Measurements from ENCODE around the gene FXYD3.

The FXYD3 gene

GRCh38 chr19:35088131-35088913, 27.3 kb upstream of the FXYD3 start:
- Histone ChIP-seq H3K36me3 (ENCODE audit: control insufficient read depth in 1 of 2, insufficient read depth in 2 of 2, low read length in 2 of 2) (no peaks in the 10 kb centered on the region), H3K4me1 (ENCODE audit: control insufficient read depth in 1 of 2, insufficient read depth in 2 of 2, low read length in 2 of 2) (peaks cover 6 to 7% of the 10 kb centered on the region in 2 donors), H3K27ac (ENCODE audit: low read length) (no peak overlapping the region), H3K4me3 (ENCODE audit: low read depth in 1 of 2, low read length in 2 of 2) (no peak overlapping the region), H3K9me3 (ENCODE audit: control insufficient read depth in 1 of 2, low read length in 2 of 2) (no peaks in the 10 kb centered on the region), H3K27me3 (ENCODE audit: low read depth, low read length) (peaks cover 8% of the 10 kb centered on the region)

- no peaks in the 10 kb centered on the region for H3K9me3 ChIP-seq (ENCODE audit: control insufficient read depth in 1 of 2, low read length in 2 of 2)
- no peaks in the 10 kb centered on the region for H3K36me3 ChIP-seq (ENCODE audit: control insufficient read depth in 1 of 2, insufficient read depth in 2 of 2, low read length in 2 of 2)
- no peak overlapping the region for H3K27ac ChIP-seq (ENCODE audit: low read length)
- peaks cover 8% of the 10 kb centered on the region for H3K27me3 ChIP-seq (ENCODE audit: low read depth, low read length)
- peaks cover 6 to 7% of the 10 kb centered on the region in 2 donors for H3K4me1 ChIP-seq (ENCODE audit: control insufficient read depth in 1 of 2, insufficient read depth in 2 of 2, low read length in 2 of 2)
- no peak overlapping the region for H3K4me3 ChIP-seq (ENCODE audit: low read depth in 1 of 2, low read length in 2 of 2)
Measured at GRCh38 chr19:35089554-35089953, 26.1 kb upstream of the FXYD3 start.

GRCh38 chr19:35090160-35090505, 25.5 kb upstream of the FXYD3 start:
- no peak overlapping the region for H3K4me3 ChIP-seq (ENCODE audit: low read depth in 1 of 2, low read length in 2 of 2)
- H3K27me3 ChIP-seq (ENCODE audit: low read depth, low read length) = peaks cover 8% of the 10 kb centered on the region
- no peaks in the 10 kb centered on the region for H3K36me3 ChIP-seq (ENCODE audit: control insufficient read depth in 1 of 2, insufficient read depth in 2 of 2, low read length in 2 of 2)
- H3K27ac ChIP-seq (ENCODE audit: low read length) = no peak overlapping the region
- peaks cover 6 to 7% of the 10 kb centered on the region in 2 donors for H3K4me1 ChIP-seq (ENCODE audit: control insufficient read depth in 1 of 2, insufficient read depth in 2 of 2, low read length in 2 of 2)
- H3K9me3 ChIP-seq (ENCODE audit: control insufficient read depth in 1 of 2, low read length in 2 of 2) = no peaks in the 10 kb centered on the region

GRCh38 chr19:35090506-35091214, 25.0 kb upstream of the FXYD3 start:
- peaks cover 8% of the 10 kb centered on the region for H3K27me3 ChIP-seq (ENCODE audit: low read depth, low read length)
- no peak overlapping the region for H3K27ac ChIP-seq (ENCODE audit: low read length)
- H3K4me3 ChIP-seq (ENCODE audit: low read depth in 1 of 2, low read length in 2 of 2) = no peak overlapping the region
- H3K9me3 ChIP-seq (ENCODE audit: control insufficient read depth in 1 of 2, low read length in 2 of 2) = no peaks in the 10 kb centered on the region
- H3K4me1 ChIP-seq (ENCODE audit: control insufficient read depth in 1 of 2, insufficient read depth in 2 of 2, low read length in 2 of 2) = peaks cover 6 to 7% of the 10 kb centered on the region in 2 donors
- no peaks in the 10 kb centered on the region for H3K36me3 ChIP-seq (ENCODE audit: control insufficient read depth in 1 of 2, insufficient read depth in 2 of 2, low read length in 2 of 2)

GRCh38 chr19:35093430-35093829, 22.2 kb upstream of the FXYD3 start:
- Histone ChIP-seq H3K27ac (ENCODE audit: low read length) (no peak overlapping the region), H3K27me3 (ENCODE audit: low read depth, low read length) (peaks cover 8% of the 10 kb centered on the region), H3K4me3 (ENCODE audit: low read depth in 1 of 2, low read length in 2 of 2) (no peak overlapping the region), H3K4me1 (ENCODE audit: control insufficient read depth in 1 of 2, insufficient read depth in 2 of 2, low read length in 2 of 2) (peaks cover 6 to 7% of the 10 kb centered on the region in 2 donors), H3K9me3 (ENCODE audit: control insufficient read depth in 1 of 2, low read length in 2 of 2) (no peaks in the 10 kb centered on the region), H3K36me3 (ENCODE audit: control insufficient read depth in 1 of 2, insufficient read depth in 2 of 2, low read length in 2 of 2) (no peaks in the 10 kb centered on the region)

- Histone ChIP-seq H3K27ac (ENCODE audit: low read length) (no peak overlapping the region), H3K27me3 (ENCODE audit: low read depth, low read length) (peaks cover 8% of the 10 kb centered on the region), H3K4me1 (ENCODE audit: control insufficient read depth in 1 of 2, insufficient read depth in 2 of 2, low read length in 2 of 2) (peaks cover 6 to 7% of the 10 kb centered on the region in 2 donors), H3K4me3 (ENCODE audit: low read depth in 1 of 2, low read length in 2 of 2) (no peak overlapping the region), H3K36me3 (ENCODE audit: control insufficient read depth in 1 of 2, insufficient read depth in 2 of 2, low read length in 2 of 2) (no peaks in the 10 kb centered on the region), H3K9me3 (ENCODE audit: control insufficient read depth in 1 of 2, low read length in 2 of 2) (no peaks in the 10 kb centered on the region)
Measured at GRCh38 chr19:35093941-35094647, 21.5 kb upstream of the FXYD3 start.

GRCh38 chr19:35094656-35095055, 21.0 kb upstream of the FXYD3 start:
- Histone ChIP-seq H3K36me3 (ENCODE audit: control insufficient read depth in 1 of 2, insufficient read depth in 2 of 2, low read length in 2 of 2) (no peaks in the 10 kb centered on the region), H3K27me3 (ENCODE audit: low read depth, low read length) (peaks cover 8% of the 10 kb centered on the region), H3K9me3 (ENCODE audit: control insufficient read depth in 1 of 2, low read length in 2 of 2) (no peaks in the 10 kb centered on the region), H3K27ac (ENCODE audit: low read length) (no peak overlapping the region), H3K4me1 (ENCODE audit: control insufficient read depth in 1 of 2, insufficient read depth in 2 of 2, low read length in 2 of 2) (peaks cover 6 to 7% of the 10 kb centered on the region in 2 donors), H3K4me3 (ENCODE audit: low read depth in 1 of 2, low read length in 2 of 2) (no peak overlapping the region)

- Histone ChIP-seq H3K27me3 (ENCODE audit: low read depth, low read length) (peaks cover 5% of the 10 kb centered on the region), H3K27ac (ENCODE audit: low read length) (no peak overlapping the region), H3K4me1 (ENCODE audit: control insufficient read depth in 1 of 2, insufficient read depth in 2 of 2, low read length in 2 of 2) (peaks cover 0 to 1% of the 10 kb centered on the region in 2 donors), H3K9me3 (ENCODE audit: control insufficient read depth in 1 of 2, low read length in 2 of 2) (no peaks in the 10 kb centered on the region), H3K4me3 (ENCODE audit: low read depth in 1 of 2, low read length in 2 of 2) (no peak overlapping the region), H3K36me3 (ENCODE audit: control insufficient read depth in 1 of 2, insufficient read depth in 2 of 2, low read length in 2 of 2) (no peaks in the 10 kb centered on the region)
Measured at GRCh38 chr19:35095667-35096368, 19.8 kb upstream of the FXYD3 start.

- H3K36me3 ChIP-seq (ENCODE audit: control insufficient read depth in 1 of 2, insufficient read depth in 2 of 2, low read length in 2 of 2) = no peaks in the 10 kb centered on the region
- H3K9me3 ChIP-seq (ENCODE audit: control insufficient read depth in 1 of 2, low read length in 2 of 2) = no peaks in the 10 kb centered on the region
- no peaks in the 10 kb centered on the region for H3K27me3 ChIP-seq (ENCODE audit: low read depth, low read length)
- H3K4me3 ChIP-seq (ENCODE audit: low read depth in 1 of 2, low read length in 2 of 2) = no peak overlapping the region
- H3K4me1 ChIP-seq (ENCODE audit: control insufficient read depth in 1 of 2, insufficient read depth in 2 of 2, low read length in 2 of 2) = no peaks in the 10 kb centered on the region
- no peak overlapping the region for H3K27ac ChIP-seq (ENCODE audit: low read length)
Measured at GRCh38 chr19:35098413-35099049, 17.1 kb upstream of the FXYD3 start.

- no peaks in the 10 kb centered on the region for H3K36me3 ChIP-seq (ENCODE audit: control insufficient read depth in 1 of 2, insufficient read depth in 2 of 2, low read length in 2 of 2)
- no peaks in the 10 kb centered on the region for H3K9me3 ChIP-seq (ENCODE audit: control insufficient read depth in 1 of 2, low read length in 2 of 2)
- H3K4me1 ChIP-seq (ENCODE audit: control insufficient read depth in 1 of 2, insufficient read depth in 2 of 2, low read length in 2 of 2) = no peaks in the 10 kb centered on the region
- no peaks in the 10 kb centered on the region for H3K27me3 ChIP-seq (ENCODE audit: low read depth, low read length)
- H3K27ac ChIP-seq (ENCODE audit: low read length) = no peak overlapping the region
- H3K4me3 ChIP-seq (ENCODE audit: low read depth in 1 of 2, low read length in 2 of 2) = no peak overlapping the region
Measured at GRCh38 chr19:35099155-35099896, 16.3 kb upstream of the FXYD3 start.
